Activated T-cell treated with anti-CD3 and anti-CD28 coated beads, Interleukin-2, amount 50 U/mL, for 24 hours (primary cell): ENCODE measurements around the gene UNC119B.

Source experiments
- DNase-seq: peaks from one replicate; pipeline ENCODE4 v3.0.0-alpha.2; 2020
- H3K27ac Mint-ChIP-seq: 2 replicates; pipeline ENCODE4 v1.8.0; 2020; ENCODE audit warnings: mild to moderate bottlenecking, mixed read lengths
- H3K27me3 Mint-ChIP-seq: 2 replicates; pipeline ENCODE4 v1.8.0; 2020; ENCODE audit warnings: mixed read lengths
- H3K36me3 Mint-ChIP-seq: 2 replicates; pipeline ENCODE4 v1.8.0; 2020; ENCODE audit warnings: low read depth, mixed read lengths
- H3K4me1 Mint-ChIP-seq: 2 replicates; pipeline ENCODE4 v1.8.0; 2020; ENCODE audit warnings: low read depth, mixed read lengths
- H3K4me3 Mint-ChIP-seq: 2 replicates; pipeline ENCODE4 v1.8.0; 2020; ENCODE audit warnings: mild to moderate bottlenecking, moderate library complexity, mixed read lengths
- H3K9me3 Mint-ChIP-seq: 2 replicates; pipeline ENCODE4 v1.8.0; 2020; ENCODE audit warnings: mixed read lengths

Gene UNC119B

GRCh38 chr12:120736404-120737331, 26.4 kb downstream of the UNC119B start:
- H3K27me3 Mint-ChIP-seq, result no peaks in the 10 kb centered on the region
- H3K27ac Mint-ChIP-seq, result no peak overlapping the region
- no peak overlapping the region for H3K4me3 Mint-ChIP-seq
- H3K36me3 Mint-ChIP-seq, result peaks cover 12% of the 10 kb centered on the region
- no peaks in the 10 kb centered on the region for H3K4me1 Mint-ChIP-seq
- H3K9me3 Mint-ChIP-seq, result no peaks in the 10 kb centered on the region
- DNase-seq, result no peak

DNA sequence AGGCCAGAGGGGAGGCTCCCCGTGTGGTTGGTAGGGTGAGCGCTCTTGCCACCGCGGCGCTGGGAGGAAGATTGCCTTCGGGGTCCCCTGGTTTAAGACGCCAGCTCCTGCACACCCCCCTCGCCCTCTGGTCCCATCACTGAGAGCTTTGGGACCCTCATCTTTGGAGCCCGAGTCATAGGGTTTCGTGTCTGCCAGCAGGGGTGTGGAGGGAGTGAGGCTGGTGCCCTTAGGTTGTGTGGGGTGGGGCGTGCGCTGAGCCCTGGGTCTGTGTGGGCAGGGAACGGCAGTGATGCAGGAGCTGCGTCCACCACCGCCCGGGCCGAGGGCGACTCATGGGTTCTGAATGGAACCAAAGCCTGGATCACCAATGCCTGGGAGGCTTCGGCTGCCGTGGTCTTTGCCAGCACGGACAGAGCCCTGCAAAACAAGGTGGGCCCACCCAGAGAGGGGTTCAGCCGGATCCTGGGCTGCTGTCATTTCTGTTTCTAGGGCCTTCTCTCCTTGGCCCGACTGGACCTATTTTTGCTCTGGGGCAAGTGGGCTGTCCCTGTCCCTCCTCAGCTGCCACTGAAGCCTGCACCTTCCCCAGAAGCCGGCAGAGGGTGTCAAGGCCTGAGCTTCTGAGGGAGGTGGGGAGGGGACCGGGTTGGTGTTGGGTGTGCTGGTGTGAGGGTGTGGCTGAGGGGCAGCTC, 27.4 kb downstream of the UNC119B start:
- peaks cover 10% of the 10 kb centered on the region for H3K36me3 Mint-ChIP-seq

DNA sequence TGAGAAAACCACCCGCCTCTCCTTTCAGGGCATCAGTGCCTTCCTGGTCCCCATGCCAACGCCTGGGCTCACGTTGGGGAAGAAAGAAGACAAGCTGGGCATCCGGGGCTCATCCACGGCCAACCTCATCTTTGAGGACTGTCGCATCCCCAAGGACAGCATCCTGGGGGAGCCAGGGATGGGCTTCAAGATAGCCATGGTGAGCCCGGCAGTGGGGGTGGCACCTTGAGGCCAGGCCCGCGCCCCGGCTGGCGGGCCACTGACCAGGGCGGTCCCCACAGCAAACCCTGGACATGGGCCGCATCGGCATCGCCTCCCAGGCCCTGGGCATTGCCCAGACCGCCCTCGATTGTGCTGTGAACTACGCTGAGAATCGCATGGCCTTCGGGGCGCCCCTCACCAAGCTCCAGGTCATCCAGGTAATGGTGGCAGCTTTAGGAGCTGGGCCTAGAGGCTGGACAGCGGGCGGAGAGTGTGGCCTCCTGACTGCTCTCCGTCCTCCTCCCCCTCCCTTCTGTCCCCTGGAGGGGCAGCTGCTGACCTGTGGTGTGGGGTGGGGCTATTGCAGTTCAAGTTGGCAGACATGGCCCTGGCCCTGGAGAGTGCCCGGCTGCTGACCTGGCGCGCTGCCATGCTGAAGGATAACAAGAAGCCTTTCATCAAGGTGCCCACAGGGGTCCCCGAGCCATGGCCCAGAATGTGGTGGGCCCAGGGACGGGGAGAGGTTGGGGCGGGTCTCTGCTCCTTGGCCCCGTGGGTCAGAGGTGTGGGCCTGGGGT, 28.2 kb downstream of the UNC119B start:
- Mint-ChIP-seq H3K36me3 (peaks cover 10% of the 10 kb centered on the region), H3K4me1 (no peaks in the 10 kb centered on the region), H3K4me3 (no peak overlapping the region), H3K27ac (no peak overlapping the region), H3K27me3 (no peaks in the 10 kb centered on the region), H3K9me3 (no peaks in the 10 kb centered on the region)
- DNase-seq, result no peak

More for the DNA sequence above, 27.4 kb downstream of the UNC119B start:
- H3K27me3 Mint-ChIP-seq, result no peaks in the 10 kb centered on the region
- no peak overlapping the region for H3K27ac Mint-ChIP-seq
- H3K4me1 Mint-ChIP-seq, result no peaks in the 10 kb centered on the region
- DNase-seq, result no peak
- no peak overlapping the region for H3K4me3 Mint-ChIP-seq
- no peaks in the 10 kb centered on the region for H3K9me3 Mint-ChIP-seq

DNA sequence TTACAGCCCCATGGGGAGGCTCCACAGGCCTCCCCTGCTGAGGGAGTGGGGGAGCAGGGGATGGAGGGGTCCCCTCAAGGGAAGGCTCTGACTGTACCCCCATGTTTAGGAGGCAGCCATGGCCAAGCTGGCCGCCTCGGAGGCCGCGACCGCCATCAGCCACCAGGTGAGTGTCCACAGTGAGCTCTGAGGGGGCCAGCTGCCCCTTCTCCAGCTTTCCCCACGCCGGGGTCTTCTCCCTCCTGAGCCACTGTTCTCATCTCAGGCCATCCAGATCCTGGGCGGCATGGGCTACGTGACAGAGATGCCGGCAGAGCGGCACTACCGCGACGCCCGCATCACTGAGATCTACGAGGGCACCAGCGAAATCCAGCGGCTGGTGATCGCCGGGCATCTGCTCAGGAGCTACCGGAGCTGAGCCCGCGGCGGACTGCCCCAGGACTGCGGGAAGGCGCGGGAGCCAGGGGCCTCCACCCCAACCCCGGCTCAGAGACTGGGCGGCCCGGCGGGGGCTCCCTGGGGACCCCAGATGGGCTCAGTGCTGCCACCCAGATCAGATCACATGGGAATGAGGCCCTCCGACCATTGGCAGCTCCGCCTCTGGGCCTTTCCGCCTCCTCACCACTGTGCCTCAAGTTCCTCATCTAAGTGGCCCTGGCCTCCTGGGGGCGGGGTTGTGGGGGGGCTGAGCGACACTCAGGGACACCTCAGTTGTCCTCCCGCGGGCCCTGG, 28.9 kb downstream of the UNC119B start:
- H3K27ac Mint-ChIP-seq, result no peak overlapping the region
- no peak for DNase-seq
- no peak overlapping the region for H3K4me3 Mint-ChIP-seq
- H3K9me3 Mint-ChIP-seq, result no peaks in the 10 kb centered on the region
- no peaks in the 10 kb centered on the region for H3K4me1 Mint-ChIP-seq
- H3K27me3 Mint-ChIP-seq, result no peaks in the 10 kb centered on the region
- peaks cover 6% of the 10 kb centered on the region for H3K36me3 Mint-ChIP-seq

GRCh38 chr12:120739821-120740613, 29.8 kb downstream of the UNC119B start:
- Mint-ChIP-seq H3K4me1 (no peaks in the 10 kb centered on the region), H3K27ac (no peak overlapping the region), H3K27me3 (no peaks in the 10 kb centered on the region), H3K4me3 (no peak overlapping the region), H3K9me3 (no peaks in the 10 kb centered on the region), H3K36me3 (peaks cover 4% of the 10 kb centered on the region)
- DNase-seq, result no peak

GRCh38 chr12:120740871-120741270, 30.6 kb downstream of the UNC119B start:
- DNase-seq, result no peak
- no peaks in the 10 kb centered on the region for H3K9me3 Mint-ChIP-seq
- H3K27ac Mint-ChIP-seq, result no peak overlapping the region
- no peak overlapping the region for H3K4me3 Mint-ChIP-seq
- peaks cover 3% of the 10 kb centered on the region for H3K36me3 Mint-ChIP-seq
- no peaks in the 10 kb centered on the region for H3K4me1 Mint-ChIP-seq
- H3K27me3 Mint-ChIP-seq, result no peaks in the 10 kb centered on the region

DNA sequence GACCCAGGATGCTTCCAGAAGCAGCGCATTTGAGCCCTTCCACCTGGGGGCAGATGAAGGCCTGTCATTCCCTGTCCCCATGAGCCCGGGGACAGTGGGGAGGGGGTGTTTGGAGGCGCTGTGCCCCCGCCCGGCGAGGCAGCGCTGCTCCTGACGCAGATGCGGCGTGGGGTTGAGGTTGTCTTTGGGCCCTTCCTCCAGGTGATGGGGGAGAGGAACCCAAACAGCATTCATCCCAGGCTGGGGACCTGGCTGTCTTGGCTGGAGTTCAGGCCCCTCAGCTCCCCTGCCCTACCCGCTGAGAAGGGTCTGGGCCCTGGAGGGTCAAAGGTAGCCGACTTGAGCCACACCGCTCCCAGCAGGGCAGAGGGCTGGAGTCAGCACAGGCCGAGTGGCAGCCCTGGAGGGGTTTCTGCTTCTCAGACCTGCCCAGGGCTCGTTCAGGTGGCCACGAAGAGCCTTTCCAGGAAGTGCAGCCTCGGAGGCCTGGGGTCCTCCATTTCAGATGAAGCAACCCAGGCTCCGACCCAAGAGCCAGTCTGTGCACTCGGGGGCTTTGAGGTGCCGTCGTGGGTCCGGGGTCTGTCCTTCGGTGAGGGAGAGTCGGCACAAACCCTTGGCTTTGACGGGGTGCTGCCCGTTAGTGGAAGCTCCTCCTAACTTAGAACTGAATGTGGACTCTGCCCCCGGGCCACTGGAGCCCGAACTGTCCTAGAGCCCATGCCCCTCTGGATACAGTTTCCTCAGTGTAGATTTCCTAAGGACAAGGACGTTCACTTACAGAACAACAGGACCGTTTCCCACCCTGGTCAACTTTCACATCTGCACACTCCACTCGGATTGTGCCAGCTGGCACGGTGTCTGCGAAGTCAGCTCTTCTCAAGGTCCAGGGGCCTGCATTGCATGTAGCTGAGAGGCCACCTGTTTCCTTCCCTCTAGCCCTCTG, 31.5 kb downstream of the UNC119B start:
- peaks cover 3% of the 10 kb centered on the region for H3K36me3 Mint-ChIP-seq
- no peaks in the 10 kb centered on the region for H3K4me1 Mint-ChIP-seq
- H3K27ac Mint-ChIP-seq, result no peak overlapping the region

GRCh38 chr12:120744922-120745493, 34.8 kb downstream of the UNC119B start:
- no peak overlapping the region for H3K27ac Mint-ChIP-seq
- H3K4me3 Mint-ChIP-seq, result no peak overlapping the region
- no peaks in the 10 kb centered on the region for H3K36me3 Mint-ChIP-seq
- no peaks in the 10 kb centered on the region for H3K4me1 Mint-ChIP-seq
- H3K27me3 Mint-ChIP-seq, result no peaks in the 10 kb centered on the region
- DNase-seq, result no peak
- no peaks in the 10 kb centered on the region for H3K9me3 Mint-ChIP-seq

More for the DNA sequence above, 31.5 kb downstream of the UNC119B start:
- Mint-ChIP-seq H3K27me3 (no peaks in the 10 kb centered on the region), H3K4me3 (no peak overlapping the region), H3K9me3 (no peaks in the 10 kb centered on the region)
- no peak for DNase-seq

GRCh38 chr12:120748242-120748641, 38.0 kb downstream of the UNC119B start:
- Mint-ChIP-seq H3K27ac (no peak overlapping the region), H3K36me3 (no peaks in the 10 kb centered on the region), H3K4me3 (no peak overlapping the region)

DNA sequence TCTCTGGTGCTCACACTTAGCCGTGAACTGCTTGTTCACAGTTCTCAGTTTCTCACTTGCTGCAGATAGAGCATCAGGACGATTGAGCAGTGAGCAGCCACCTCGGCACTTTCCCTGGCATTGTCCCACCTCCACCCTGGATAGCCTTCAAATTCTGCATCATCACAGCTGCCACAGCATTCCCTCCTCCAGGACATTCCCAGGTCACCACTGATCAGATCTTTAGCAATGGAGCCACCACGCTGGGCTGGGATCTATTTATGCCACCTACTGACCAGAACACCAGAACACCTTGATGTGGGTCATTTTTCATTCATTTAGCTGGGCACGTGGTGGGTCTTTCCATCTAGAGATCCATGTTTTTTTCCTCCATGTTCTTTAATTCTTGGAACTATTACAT, 39.0 kb downstream of the UNC119B start:
- Mint-ChIP-seq H3K4me1 (peaks cover 1% of the 10 kb centered on the region), H3K4me3 (no peak overlapping the region), H3K36me3 (no peaks in the 10 kb centered on the region), H3K27me3 (no peaks in the 10 kb centered on the region), H3K27ac (no peak overlapping the region), H3K9me3 (no peaks in the 10 kb centered on the region)
- no peak for DNase-seq

More at GRCh38 chr12:120748242-120748641, 38.0 kb downstream of the UNC119B start:
- DNase-seq, result no peak
- Mint-ChIP-seq H3K9me3 (no peaks in the 10 kb centered on the region), H3K4me1 (no peaks in the 10 kb centered on the region), H3K27me3 (no peaks in the 10 kb centered on the region)

DNA sequence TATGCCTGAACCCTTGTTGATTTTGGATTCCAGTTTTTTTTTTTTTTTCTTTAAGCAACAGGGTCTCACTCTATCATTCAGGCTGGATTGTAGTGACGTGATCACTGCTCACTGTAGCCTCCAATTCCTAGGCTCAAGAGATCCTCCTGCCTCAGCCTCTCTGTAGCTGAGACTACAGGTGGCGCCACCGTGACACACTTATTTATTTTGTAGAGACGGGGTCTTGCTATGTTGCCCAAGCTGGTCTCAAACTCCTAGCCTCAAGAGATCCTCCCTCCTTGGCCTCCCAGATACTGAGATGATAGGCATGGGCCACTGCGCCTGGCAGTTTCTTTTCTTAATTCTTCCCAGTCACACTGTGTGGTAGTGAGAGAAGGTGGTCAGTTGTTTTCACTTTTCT, 40.5 kb downstream of the UNC119B start:
- Mint-ChIP-seq H3K9me3 (peaks cover 5% of the 10 kb centered on the region), H3K27ac (no peak overlapping the region), H3K4me1 (peaks cover 6% of the 10 kb centered on the region), H3K36me3 (no peaks in the 10 kb centered on the region), H3K4me3 (no peak overlapping the region), H3K27me3 (peaks cover 4% of the 10 kb centered on the region)
- DNase-seq, result no peak

DNA sequence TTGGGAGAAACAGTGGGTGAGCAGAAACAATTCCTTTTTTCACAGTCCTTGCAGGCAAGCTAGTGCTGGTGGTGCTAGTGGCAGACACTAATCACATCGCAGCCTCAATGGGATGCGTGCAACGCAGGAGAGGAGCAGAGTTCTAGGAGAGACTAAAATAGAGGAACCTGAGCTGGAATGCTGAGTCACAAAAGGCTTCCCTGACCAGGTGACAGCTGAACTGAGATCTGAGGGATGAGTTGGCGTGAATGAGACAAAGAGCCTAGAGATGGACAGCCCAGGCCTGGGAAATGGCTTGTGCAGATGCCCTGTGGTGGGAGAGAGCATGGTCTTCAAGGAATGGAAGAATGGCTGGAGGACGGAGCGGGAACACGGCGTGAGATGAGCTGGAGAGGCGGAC, 41.1 kb downstream of the UNC119B start:
- DNase-seq, result no peak
- no peak overlapping the region for H3K4me3 Mint-ChIP-seq
- no peak overlapping the region for H3K27ac Mint-ChIP-seq
- peaks cover 5% of the 10 kb centered on the region for H3K9me3 Mint-ChIP-seq
- H3K36me3 Mint-ChIP-seq, result no peaks in the 10 kb centered on the region
- H3K4me1 Mint-ChIP-seq, result peaks cover 6% of the 10 kb centered on the region
- peaks cover 4% of the 10 kb centered on the region for H3K27me3 Mint-ChIP-seq
